ENCODE data around the gene ZDHHC11.
"Not testable (repeated sequence)": the region's sequence is repeated elsewhere in the genome, so short reads cannot be mapped to it uniquely, and the experiment has no call there.

The ZDHHC11 gene

GRCh38 chr5:782356-782755 is 68.4 kb downstream of the ZDHHC11 start:
- not testable (repeated sequence) for H3K9me3 Mint-ChIP-seq; H3K36me3 Mint-ChIP-seq; H3K27ac Mint-ChIP-seq; ATAC-seq (replicated peaks); DNase-seq; H3K4me3 Mint-ChIP-seq
- peaks cover 4 to 14% of the 10 kb centered on the region in 2 donors for H3K4me1 Mint-ChIP-seq
- peaks cover 5 to 40% of the 10 kb centered on the region in 2 donors for H3K27me3 Mint-ChIP-seq

DNA sequence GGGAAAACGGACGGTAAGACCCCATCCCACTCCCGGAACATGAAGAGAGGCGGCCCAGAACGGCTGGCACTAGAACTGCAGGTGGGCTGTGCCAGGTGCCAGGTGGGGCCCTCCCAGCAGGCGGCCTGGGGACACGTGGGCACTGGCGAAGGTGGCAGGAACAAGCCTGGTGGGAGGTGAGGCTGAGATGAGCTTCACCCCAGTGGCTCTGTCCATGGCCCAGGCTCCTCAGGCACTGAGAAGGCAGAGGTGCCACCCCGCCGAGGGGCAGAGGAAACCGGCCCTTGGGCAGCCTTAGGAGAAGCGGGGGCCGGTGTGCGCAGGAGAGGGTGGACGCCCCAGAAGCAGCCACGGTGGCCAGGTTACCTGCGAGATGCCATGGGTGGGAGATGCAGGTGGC is 70.2 kb downstream of the ZDHHC11 start:
- H3K4me3 Mint-ChIP-seq; DNase-seq; H3K27ac Mint-ChIP-seq; ATAC-seq (replicated peaks); H3K36me3 Mint-ChIP-seq; H3K9me3 Mint-ChIP-seq: not testable (repeated sequence)
- peaks cover 5 to 47% of the 10 kb centered on the region in 2 donors for H3K27me3 Mint-ChIP-seq
- H3K4me1 Mint-ChIP-seq = peaks cover 4 to 14% of the 10 kb centered on the region in 2 donors

GRCh38 chr5:778967-779366 is 71.8 kb downstream of the ZDHHC11 start:
- DNase-seq; H3K4me1 Mint-ChIP-seq; H3K27ac Mint-ChIP-seq; H3K36me3 Mint-ChIP-seq; ATAC-seq (replicated peaks); H3K4me3 Mint-ChIP-seq; H3K9me3 Mint-ChIP-seq: not testable (repeated sequence)
- H3K27me3 Mint-ChIP-seq = peaks cover 5 to 37% of the 10 kb centered on the region in 2 donors

GRCh38 chr5:778421-778820 is 72.4 kb downstream of the ZDHHC11 start:
- H3K9me3 Mint-ChIP-seq; ATAC-seq (replicated peaks); H3K4me1 Mint-ChIP-seq; DNase-seq; H3K36me3 Mint-ChIP-seq; H3K4me3 Mint-ChIP-seq; H3K27ac Mint-ChIP-seq: not testable (repeated sequence)
- peaks cover 0 to 34% of the 10 kb centered on the region in 2 donors for H3K27me3 Mint-ChIP-seq

DNA sequence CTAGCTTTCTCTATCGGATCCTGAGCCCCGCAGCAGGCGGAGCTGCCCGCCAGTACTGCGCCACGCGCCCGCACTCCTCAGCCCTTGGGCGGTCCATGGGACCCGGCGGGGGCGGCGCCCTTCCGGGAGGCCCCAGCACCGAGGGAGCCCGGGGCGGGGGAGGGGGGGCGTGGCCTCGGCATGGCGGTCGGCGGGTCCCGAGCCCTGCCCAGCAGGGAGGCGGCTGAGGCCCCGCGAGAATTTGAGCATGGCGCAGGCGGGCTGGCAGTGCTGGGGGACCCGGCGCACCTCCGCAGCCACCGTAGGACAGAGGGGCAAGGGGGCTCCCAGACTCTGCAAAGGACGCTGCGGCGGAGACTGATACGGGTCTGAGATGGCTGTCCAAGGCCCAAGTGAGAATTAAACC is 73.0 kb downstream of the ZDHHC11 start:
- Mint-ChIP-seq H3K27me3 (peaks cover 0 to 37% of the 10 kb centered on the region in 2 donors), H3K36me3 (peaks cover 0 to 1% of the 10 kb centered on the region in 2 donors), H3K27ac (no peak overlapping the region), H3K4me1 (no peaks in the 10 kb centered on the region), H3K9me3 (peaks cover 0 to 3% of the 10 kb centered on the region in 2 donors), H3K4me3 (no peak overlapping the region)
- DNase-seq = no peak
- no peak for ATAC-seq (replicated peaks)

GRCh38 chr5:776862-777711 is 73.7 kb downstream of the ZDHHC11 start:
- peaks cover 0 to 37% of the 10 kb centered on the region in 2 donors for H3K27me3 Mint-ChIP-seq
- DNase-seq (no peak), ATAC-seq (replicated peaks) (no peak)
- no peak overlapping the region for H3K4me3 Mint-ChIP-seq
- peaks cover 0 to 3% of the 10 kb centered on the region in 2 donors for H3K9me3 Mint-ChIP-seq
- no peak overlapping the region for H3K27ac Mint-ChIP-seq
- H3K36me3 Mint-ChIP-seq = peaks cover 0 to 1% of the 10 kb centered on the region in 2 donors
- no peaks in the 10 kb centered on the region for H3K4me1 Mint-ChIP-seq

GRCh38 chr5:775961-776861 is 74.6 kb downstream of the ZDHHC11 start:
- ATAC-seq (replicated peaks) (no peak), DNase-seq (no peak)
- Mint-ChIP-seq H3K27me3 (peaks cover 0 to 37% of the 10 kb centered on the region in 2 donors), H3K9me3 (peaks cover 0 to 3% of the 10 kb centered on the region in 2 donors), H3K4me3 (no peak overlapping the region), H3K27ac (no peak overlapping the region), H3K36me3 (peaks cover 0 to 1% of the 10 kb centered on the region in 2 donors), H3K4me1 (no peaks in the 10 kb centered on the region)

- not testable (repeated sequence) for H3K4me1 Mint-ChIP-seq; H3K27ac Mint-ChIP-seq; H3K9me3 Mint-ChIP-seq; H3K4me3 Mint-ChIP-seq; DNase-seq; ATAC-seq (replicated peaks); H3K36me3 Mint-ChIP-seq
- H3K27me3 Mint-ChIP-seq = peaks cover 0 to 34% of the 10 kb centered on the region in 2 donors
These were observed 75.2 kb downstream of the ZDHHC11 start for GRCh38 chr5:775595-775960.

- H3K27ac Mint-ChIP-seq; H3K36me3 Mint-ChIP-seq; DNase-seq; H3K4me1 Mint-ChIP-seq; ATAC-seq (replicated peaks); H3K9me3 Mint-ChIP-seq; H3K4me3 Mint-ChIP-seq: not testable (repeated sequence)
- H3K27me3 Mint-ChIP-seq = peaks cover 0 to 32% of the 10 kb centered on the region in 2 donors
These were observed 75.8 kb downstream of the ZDHHC11 start for GRCh38 chr5:774854-775505.

- ATAC-seq (replicated peaks); DNase-seq; H3K36me3 Mint-ChIP-seq: not testable (repeated sequence)
These were observed 76.5 kb downstream of the ZDHHC11 start for GRCh38 chr5:774304-774703.

GRCh38 chr5:773517-774264 is 77.1 kb downstream of the ZDHHC11 start:
- Mint-ChIP-seq H3K27ac (no peak overlapping the region), H3K9me3 (peaks cover 0 to 3% of the 10 kb centered on the region in 2 donors), H3K27me3 (peaks cover 0 to 26% of the 10 kb centered on the region in 2 donors), H3K36me3 (peaks cover 0 to 1% of the 10 kb centered on the region in 2 donors), H3K4me1 (no peaks in the 10 kb centered on the region), H3K4me3 (no peak overlapping the region)
- ATAC-seq (replicated peaks) (no peak), DNase-seq (no peak)

More at GRCh38 chr5:774304-774703, 76.5 kb downstream of the ZDHHC11 start:
- peaks cover 0 to 32% of the 10 kb centered on the region in 2 donors for H3K27me3 Mint-ChIP-seq
- H3K27ac Mint-ChIP-seq, H3K4me3 Mint-ChIP-seq, H3K9me3 Mint-ChIP-seq, H3K4me1 Mint-ChIP-seq: not testable (repeated sequence)

- not testable (repeated sequence) for ATAC-seq (replicated peaks); H3K4me3 Mint-ChIP-seq
- H3K27me3 Mint-ChIP-seq = peaks cover 0 to 18% of the 10 kb centered on the region in 2 donors
These were observed 77.9 kb downstream of the ZDHHC11 start for GRCh38 chr5:772931-773330.

GRCh38 chr5:772547-772890 is 78.3 kb downstream of the ZDHHC11 start:
- H3K27ac Mint-ChIP-seq; H3K36me3 Mint-ChIP-seq; H3K4me3 Mint-ChIP-seq; H3K4me1 Mint-ChIP-seq; DNase-seq; H3K9me3 Mint-ChIP-seq; ATAC-seq (replicated peaks): not testable (repeated sequence)
- H3K27me3 Mint-ChIP-seq = peaks cover 0 to 15% of the 10 kb centered on the region in 2 donors

More at GRCh38 chr5:772931-773330, 77.9 kb downstream of the ZDHHC11 start:
- H3K36me3 Mint-ChIP-seq, H3K27ac Mint-ChIP-seq, DNase-seq, H3K9me3 Mint-ChIP-seq, H3K4me1 Mint-ChIP-seq: not testable (repeated sequence)

All from stimulated activated naive B cell treated with anti-CD40 and anti-IgM and Interleukin-4, amounts not matched to agents 10 μg/mL and 1 μg/mL and 100 μg/mL, for 72 hours (primary cell).